HEK293 (cell line): ENCODE results near the gene MRPL36.

Source experiments
- CTCF ChIA-PET: fragments of 350-600 bp; formaldehyde crosslinking; extraction: SDS; loops from one replicate; lab custom pipeline; 2021; ENCODE audit warnings: antibody characterized with exemption; lab: Yijun Ruan, JAX
- POLR2A ChIA-PET: fragments of 300-600 bp; formaldehyde crosslinking; extraction: SDS; loops from one replicate; lab custom pipeline; 2020; ENCODE audit warnings: antibody characterized with exemption, inconsistent platforms; lab: Yijun Ruan, JAX
- H3K27ac ChIP-seq: fragments of 200-500 bp; sonication (Bioruptor generic); 2 replicates; pipeline ENCODE4 v1.5.1; 2014; ENCODE audit warnings: low read depth, low read length, control low read depth, inconsistent platforms; ENCODE audit errors: extremely low read depth
- H3K36me3 ChIP-seq, 2 experiments: fragments of 200-500 bp in 1 of 2; sonication (Bioruptor generic) in 1 of 2; 1 replicate in 1 of 2; 2 replicates in 1 of 2; pipeline ENCODE4 v1.5.1; 2014 to 2017; ENCODE audit warnings: inconsistent platforms in 2 of 2, low read length in 2 of 2; ENCODE audit not compliant: control insufficient read depth in 2 of 2, insufficient read depth in 1 of 2
- H3K4me1 ChIP-seq: fragments of 200-500 bp; sonication (Bioruptor generic); 2 replicates; pipeline ENCODE4 v1.5.1; 2014; ENCODE audit warnings: mild to moderate bottlenecking, low read length, inconsistent platforms; ENCODE audit not compliant: control insufficient read depth, insufficient read depth
- H3K4me3 ChIP-seq: 2 replicates; pipeline ENCODE4 v1.5.1; 2011; ENCODE audit warnings: low read depth, mild to moderate bottlenecking, control low read depth, low read length, moderate library complexity
- H3K9me3 ChIP-seq: fragments of 200-500 bp; sonication (Bioruptor generic); 2 replicates; pipeline ENCODE4 v1.5.1; 2014; ENCODE audit warnings: low read depth, low read length, inconsistent platforms; ENCODE audit not compliant: control insufficient read depth, insufficient read depth
- CTCF ChIP-seq: fragments of 450-650 bp; formaldehyde crosslinking; IDR thresholded peaks from 2 replicates; pipeline ENCODE4 v1.5.1; 2016; ENCODE audit warnings: missing biosample characterization, missing genetic modification characterization
- KLF1 ChIP-seq: fragments of 450-650 bp; formaldehyde crosslinking; IDR thresholded peaks from 2 replicates; pipeline ENCODE4 v1.5.1; 2016; ENCODE audit warnings: missing biosample characterization, missing genetic modification characterization
- KLF17 ChIP-seq: fragments of 450-650 bp; formaldehyde crosslinking; IDR thresholded peaks from 2 replicates; pipeline ENCODE4 v1.5.1; 2016; ENCODE audit warnings: missing biosample characterization, missing genetic modification characterization
- SETDB1 ChIP-seq: IDR thresholded peaks from one replicate; pipeline ENCODE4 v1.6.1; 2017; ENCODE audit warnings: mild to moderate bottlenecking, low read length, moderate library complexity, mixed read lengths; ENCODE audit not compliant: insufficient read length
- SP2 ChIP-seq: fragments of 450-650 bp; formaldehyde crosslinking; IDR thresholded peaks from 2 replicates; pipeline ENCODE4 v1.5.1; 2016; ENCODE audit warnings: missing biosample characterization, missing genetic modification characterization
- TCF7L2 ChIP-seq: IDR thresholded peaks from 2 replicates; pipeline ENCODE4 v1.6.1; 2011; ENCODE audit warnings: low read depth, mild to moderate bottlenecking, inconsistent platforms, low read length, moderate library complexity, borderline replicate concordance
- ZNF138 ChIP-seq: fragments of 450-650 bp; formaldehyde crosslinking; IDR thresholded peaks from 2 replicates; pipeline ENCODE4 v1.5.1; 2016; ENCODE audit warnings: missing biosample characterization, missing genetic modification characterization, borderline replicate concordance
- ZNF16 ChIP-seq: fragments of 450-650 bp; formaldehyde crosslinking; IDR thresholded peaks from 2 replicates; pipeline ENCODE4 v1.5.1; 2016; ENCODE audit warnings: low read depth, missing biosample characterization, missing genetic modification characterization
- ZNF169 ChIP-seq: fragments of 450-650 bp; formaldehyde crosslinking; IDR thresholded peaks from 2 replicates; pipeline ENCODE4 v1.5.1; 2016; ENCODE audit warnings: missing biosample characterization, missing genetic modification characterization
- ZNF214 ChIP-seq: fragments of 450-650 bp; formaldehyde crosslinking; IDR thresholded peaks from 2 replicates; pipeline ENCODE4 v1.5.1; 2017; ENCODE audit warnings: missing biosample characterization, mild to moderate bottlenecking, missing genetic modification characterization, borderline replicate concordance
- ZNF280D ChIP-seq: fragments of 450-650 bp; formaldehyde crosslinking; IDR thresholded peaks from 2 replicates; pipeline ENCODE4 v1.5.1; 2016; ENCODE audit warnings: missing biosample characterization, missing genetic modification characterization
- ZNF830 ChIP-seq: fragments of 450-650 bp; IDR thresholded peaks from 2 replicates; pipeline ENCODE4 v1.5.0; 2018; ENCODE audit warnings: missing biosample characterization, missing genetic modification characterization, low read depth, mild to moderate bottlenecking, moderate library complexity
- ZSCAN18 ChIP-seq: fragments of 450-650 bp; formaldehyde crosslinking; IDR thresholded peaks from 2 replicates; pipeline ENCODE4 v1.5.1; 2016; ENCODE audit warnings: missing biosample characterization, missing genetic modification characterization
- TF ChIP-seq, protein P1 (sequence below): fragments of 450-650 bp; formaldehyde crosslinking; IDR thresholded peaks from 2 replicates; pipeline ENCODE4 v1.5.1; 2017; ENCODE audit warnings: missing biosample characterization, missing genetic modification characterization
- TF ChIP-seq, protein P2 (sequence below): fragments of 450-650 bp; IDR thresholded peaks from 2 replicates; pipeline ENCODE4 v1.5.1; 2018; ENCODE audit warnings: missing biosample characterization, mild to moderate bottlenecking, missing genetic modification characterization

MRPL36 gene

DNA sequence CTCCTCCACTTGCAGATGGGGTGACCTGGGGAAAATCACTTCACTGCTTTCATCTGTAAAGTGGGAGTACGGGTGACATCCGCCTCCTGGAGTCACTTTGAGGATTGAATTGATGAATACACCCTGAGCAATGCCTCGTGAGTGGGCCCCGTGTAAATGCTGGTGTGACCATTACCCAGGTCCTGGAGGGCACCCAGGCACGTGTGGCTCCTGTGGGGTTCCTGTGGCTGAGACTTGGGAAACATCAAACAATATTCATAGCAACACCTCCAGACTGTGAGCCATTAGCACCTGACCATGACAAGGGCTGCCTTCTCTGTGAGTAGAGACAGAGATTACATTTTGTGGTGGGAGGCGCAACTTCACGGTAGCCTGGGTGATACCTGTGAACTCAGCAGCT, 11.4 kb downstream of the MRPL36 start:
- no peaks in the 10 kb centered on the region for H3K9me3 ChIP-seq
- H3K36me3 ChIP-seq: no peaks in the 10 kb centered on the region
- ChIA-PET CTCF (interaction anchor here (2.4 kb wide), 1 partner anchor 25 kb away, joined by 9 read pairs; no protein-coding TSS in a partner anchor), POLR2A (interaction anchor here (1.2 kb wide), 1 partner anchor 11 kb away, joined by 5 read pairs; no protein-coding TSS in a partner anchor)
- H3K4me1 ChIP-seq: peaks cover 8% of the 10 kb centered on the region
- TF ChIP-seq, protein P1, sequence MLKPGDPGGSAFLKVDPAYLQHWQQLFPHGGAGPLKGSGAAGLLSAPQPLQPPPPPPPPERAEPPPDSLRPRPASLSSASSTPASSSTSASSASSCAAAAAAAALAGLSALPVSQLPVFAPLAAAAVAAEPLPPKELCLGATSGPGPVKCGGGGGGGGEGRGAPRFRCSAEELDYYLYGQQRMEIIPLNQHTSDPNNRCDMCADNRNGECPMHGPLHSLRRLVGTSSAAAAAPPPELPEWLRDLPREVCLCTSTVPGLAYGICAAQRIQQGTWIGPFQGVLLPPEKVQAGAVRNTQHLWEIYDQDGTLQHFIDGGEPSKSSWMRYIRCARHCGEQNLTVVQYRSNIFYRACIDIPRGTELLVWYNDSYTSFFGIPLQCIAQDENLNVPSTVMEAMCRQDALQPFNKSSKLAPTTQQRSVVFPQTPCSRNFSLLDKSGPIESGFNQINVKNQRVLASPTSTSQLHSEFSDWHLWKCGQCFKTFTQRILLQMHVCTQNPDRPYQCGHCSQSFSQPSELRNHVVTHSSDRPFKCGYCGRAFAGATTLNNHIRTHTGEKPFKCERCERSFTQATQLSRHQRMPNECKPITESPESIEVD (tag by site-specific recombination): no peak
- TF ChIP-seq, protein P2, sequence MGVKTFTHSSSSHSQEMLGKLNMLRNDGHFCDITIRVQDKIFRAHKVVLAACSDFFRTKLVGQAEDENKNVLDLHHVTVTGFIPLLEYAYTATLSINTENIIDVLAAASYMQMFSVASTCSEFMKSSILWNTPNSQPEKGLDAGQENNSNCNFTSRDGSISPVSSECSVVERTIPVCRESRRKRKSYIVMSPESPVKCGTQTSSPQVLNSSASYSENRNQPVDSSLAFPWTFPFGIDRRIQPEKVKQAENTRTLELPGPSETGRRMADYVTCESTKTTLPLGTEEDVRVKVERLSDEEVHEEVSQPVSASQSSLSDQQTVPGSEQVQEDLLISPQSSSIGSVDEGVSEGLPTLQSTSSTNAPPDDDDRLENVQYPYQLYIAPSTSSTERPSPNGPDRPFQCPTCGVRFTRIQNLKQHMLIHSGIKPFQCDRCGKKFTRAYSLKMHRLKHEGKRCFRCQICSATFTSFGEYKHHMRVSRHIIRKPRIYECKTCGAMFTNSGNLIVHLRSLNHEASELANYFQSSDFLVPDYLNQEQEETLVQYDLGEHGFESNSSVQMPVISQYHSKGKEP (tag by site-specific recombination): no peak
- TF ChIP-seq ZNF214 (tag by site-specific recombination) (no peak), ZNF830 (tag by site-specific recombination) (no peak), KLF1 (tag by site-specific recombination) (no peak), ZSCAN18 (no peak), CTCF (no peak)
- no peak overlapping the region for H3K4me3 ChIP-seq
- H3K27ac ChIP-seq: no peak overlapping the region

GRCh38 chr5:1787472-1788047, 12.1 kb downstream of the MRPL36 start:
- Histone ChIP-seq H3K4me1 (peaks cover 10% of the 10 kb centered on the region), H3K4me3 (no peak overlapping the region), H3K36me3 (no peaks in the 10 kb centered on the region), H3K9me3 (no peaks in the 10 kb centered on the region), H3K27ac (no peak overlapping the region)
- TF ChIP-seq ZNF169 (no peak), SP2 (tag by site-specific recombination) (0 out of 2 replicates have a peak, but pooled peaks have one; percentile 4)
- ChIA-PET CTCF (interaction anchor here (2.4 kb wide), 1 partner anchor 24 kb away, joined by 9 read pairs; no protein-coding TSS in a partner anchor), POLR2A (no interaction called here)

GRCh38 chr5:1786621-1787471, 12.8 kb downstream of the MRPL36 start:
- no peaks in the 10 kb centered on the region for H3K9me3 ChIP-seq
- H3K4me3 ChIP-seq: no peak overlapping the region
- ChIA-PET CTCF (interaction anchor here (2.4 kb wide), 1 partner anchor 23 kb away, joined by 9 read pairs; no protein-coding TSS in a partner anchor), POLR2A (no interaction called here)
- peaks cover 11% of the 10 kb centered on the region for H3K4me1 ChIP-seq
- H3K27ac ChIP-seq: no peak overlapping the region
- no peaks in the 10 kb centered on the region for H3K36me3 ChIP-seq
- TF ChIP-seq ZNF138 (tag by site-specific recombination): no peak
- TF ChIP-seq KLF17 (tag by site-specific recombination): no peak
- no peak for TF ChIP-seq SETDB1
- no peak for TF ChIP-seq ZNF280D
- TF ChIP-seq TCF7L2: no peak
- TF ChIP-seq ZNF16 (tag by site-specific recombination): no peak
